Colonic mucosa (tissue), 4 donors: ENCODE results near the gene SEMA3D. TPM values are rescaled to one million over a fixed set of nuclear protein-coding genes. Genes with fewer than 3 reads are reported as not detected.

Experiments
- DNase-seq: peaks from one replicate; pipeline ENCODE4 v3.0.0-alpha.2; 2020
- H3K27ac ChIP-seq: fragments of 200-600 bp; one replicate; pipeline ENCODE4 v1.8.0; 2021
- H3K27me3 ChIP-seq: fragments of 200-600 bp; one replicate; pipeline ENCODE4 v1.8.0; 2021
- H3K36me3 ChIP-seq: fragments of 200-600 bp; one replicate; pipeline ENCODE4 v1.8.0; 2021
- H3K4me1 ChIP-seq: fragments of 200-600 bp; one replicate; pipeline ENCODE4 v1.8.0; 2021; ENCODE audit warnings: mild to moderate bottlenecking
- H3K4me3 ChIP-seq: fragments of 200-600 bp; one replicate; pipeline ENCODE4 v1.8.0; 2021
- H3K9ac ChIP-seq, 2 donors: one replicate each; pipeline ENCODE4 v1.7.0; 2013; ENCODE audit warnings: control low read depth in 2 of 2, low read depth in 2 of 2, low read length in 2 of 2
- H3K9me3 ChIP-seq: fragments of 200-600 bp; one replicate; pipeline ENCODE4 v1.8.0; 2021
- CTCF ChIP-seq: fragments of 200-600 bp; IDR thresholded peaks from one replicate; pipeline ENCODE4 v1.8.0; 2022; ENCODE audit warnings: antibody characterized with exemption, mild to moderate bottlenecking
- intact Hi-C: fragments of 100-400 bp; cut with DNase I; formaldehyde crosslinking; loops from one replicate; pipeline ENCODE4 v1.14.1; 2022
- total RNA-seq, 2 donors: library from RNA; stranded (reverse); fragmentation: NEBNext Ultra II Directional in 1 of 2; extraction: Animal tissue kit (Norgen Biotek cat#: 25700) in 1 of 2; gene quantifications; one replicate each; pipeline ENCODE4 v1.2.1, GENCODE V29; 2021
- donor health status: healthy.
- donor health status: DM: no; HTN: no; CAD: no.
- donor health status: DM: no; HTN: no; CAD: no.

SEMA3D gene
- total RNA-seq: 1 to 10 TPM in 1 of 2 donors, under 1 TPM in 1; 0.86 to 2.6 TPM

- DNase-seq: peak; percentile 46
- no peaks in the 10 kb centered on the region for H3K36me3 ChIP-seq
- peak; percentile 57 for TF ChIP-seq CTCF
- H3K4me1 ChIP-seq: no peaks in the 10 kb centered on the region
- H3K4me3 ChIP-seq: peak within 1 kb of the TSS; percentile 39
- peaks cover 21% of the 10 kb centered on the region for H3K27me3 ChIP-seq
- intact Hi-C loops: no loop called here
- H3K9ac ChIP-seq: peak within 1 kb of the TSS in 1 of 2 donors; percentile 50
- H3K9me3 ChIP-seq: no peaks in the 10 kb centered on the region
- peak within 1 kb of the TSS; percentile 12 for H3K27ac ChIP-seq
Observed at GRCh38 chr7:85186521-85187241, at the start of gene SEMA3D. TSS of gene SEMA3D (minus strand) at chr7:85187056. CDS start at chr7:85121891, 65,165 bp downstream.

GRCh38 chr7:85234730-85235129 lies 47.9 kb upstream of the SEMA3D start:
- Histone ChIP-seq H3K9ac (no peak overlapping the region), H3K4me1 (no peaks in the 10 kb centered on the region), H3K4me3 (no peak overlapping the region), H3K36me3 (no peaks in the 10 kb centered on the region), H3K27ac (no peak overlapping the region), H3K27me3 (no peaks in the 10 kb centered on the region), H3K9me3 (no peaks in the 10 kb centered on the region)
- TF ChIP-seq CTCF: no peak
- no peak for DNase-seq
- intact Hi-C loops: no loop called here

- intact Hi-C loops: no loop called here
- Histone ChIP-seq H3K27ac (no peak overlapping the region), H3K36me3 (no peaks in the 10 kb centered on the region), H3K9ac (no peak overlapping the region), H3K27me3 (no peaks in the 10 kb centered on the region), H3K4me3 (no peak overlapping the region), H3K4me1 (no peaks in the 10 kb centered on the region), H3K9me3 (no peaks in the 10 kb centered on the region)
- DNase-seq: no peak
- no peak for TF ChIP-seq CTCF
Observed at GRCh38 chr7:85232068-85232467, 45.2 kb upstream of the SEMA3D start.

GRCh38 chr7:85230623-85231022 lies 43.8 kb upstream of the SEMA3D start:
- no peak for TF ChIP-seq CTCF
- no peaks in the 10 kb centered on the region for H3K9me3 ChIP-seq
- no peak overlapping the region for H3K4me3 ChIP-seq
- no peaks in the 10 kb centered on the region for H3K27me3 ChIP-seq
- H3K4me1 ChIP-seq: no peaks in the 10 kb centered on the region
- DNase-seq: no peak
- no peak overlapping the region for H3K27ac ChIP-seq
- intact Hi-C loops: no loop called here
- H3K36me3 ChIP-seq: no peaks in the 10 kb centered on the region
- no peak overlapping the region for H3K9ac ChIP-seq

GRCh38 chr7:85229544-85229943 lies 42.7 kb upstream of the SEMA3D start:
- H3K9me3 ChIP-seq: no peaks in the 10 kb centered on the region
- H3K36me3 ChIP-seq: no peaks in the 10 kb centered on the region
- no peak overlapping the region for H3K4me3 ChIP-seq
- no peak for DNase-seq
- no peaks in the 10 kb centered on the region for H3K4me1 ChIP-seq
- intact Hi-C loops: no loop called here
- H3K27ac ChIP-seq: no peak overlapping the region
- TF ChIP-seq CTCF: no peak
- no peaks in the 10 kb centered on the region for H3K27me3 ChIP-seq
- no peak overlapping the region for H3K9ac ChIP-seq
